Muscle layer of duodenum (tissue), 2 donors: ENCODE results near the gene SLC35F2.

Experiments used
- H3K27ac ChIP-seq: one replicate; pipeline ENCODE4 v1.7.0; 2013; ENCODE audit warnings: mild to moderate bottlenecking, low read length
- H3K27me3 ChIP-seq: one replicate; pipeline ENCODE4 v1.7.0; 2013; ENCODE audit warnings: low read depth, mild to moderate bottlenecking, control low read depth, low read length
- H3K36me3 ChIP-seq, 2 donors: one replicate each; pipeline ENCODE4 v1.7.0; 2013; ENCODE audit warnings: low read length in 2 of 2, control low read depth in 1 of 2, mild to moderate bottlenecking in 1 of 2; ENCODE audit not compliant: insufficient read depth in 2 of 2, control insufficient read depth in 1 of 2
- H3K4me1 ChIP-seq, 2 donors: one replicate each; pipeline ENCODE4 v1.7.0; 2013; ENCODE audit warnings: low read length in 2 of 2, mild to moderate bottlenecking in 2 of 2, control low read depth in 1 of 2, moderate library complexity in 1 of 2; ENCODE audit not compliant: insufficient read depth in 2 of 2, control insufficient read depth in 1 of 2
- H3K4me3 ChIP-seq, 2 donors: one replicate each; pipeline ENCODE4 v1.7.0; 2013; ENCODE audit warnings: low read length in 2 of 2, low read depth in 1 of 2, mild to moderate bottlenecking in 1 of 2
- H3K9me3 ChIP-seq, 2 donors: one replicate each; pipeline ENCODE4 v1.7.0; 2013; ENCODE audit warnings: low read length in 2 of 2, control low read depth in 1 of 2, mild to moderate bottlenecking in 1 of 2; ENCODE audit not compliant: control insufficient read depth in 1 of 2
- donor health status: healthy.

The SLC35F2 gene

GRCh38 chr11:107808521-107808920 lies 50.1 kb downstream of the SLC35F2 start:
- no peak overlapping the region for H3K4me3 ChIP-seq
- no peaks in the 10 kb centered on the region for H3K27me3 ChIP-seq
- no peaks in the 10 kb centered on the region for H3K4me1 ChIP-seq
- H3K36me3 ChIP-seq = no peaks in the 10 kb centered on the region
- H3K27ac ChIP-seq = no peak overlapping the region
- no peaks in the 10 kb centered on the region for H3K9me3 ChIP-seq

GRCh38 chr11:107804971-107805370 lies 53.6 kb downstream of the SLC35F2 start:
- Histone ChIP-seq H3K27ac (no peak overlapping the region), H3K27me3 (no peaks in the 10 kb centered on the region), H3K4me1 (no peaks in the 10 kb centered on the region), H3K4me3 (no peak overlapping the region), H3K9me3 (no peaks in the 10 kb centered on the region), H3K36me3 (no peaks in the 10 kb centered on the region)

- Histone ChIP-seq H3K27ac (no peak overlapping the region), H3K27me3 (no peaks in the 10 kb centered on the region), H3K4me1 (no peaks in the 10 kb centered on the region), H3K4me3 (no peak overlapping the region), H3K9me3 (no peaks in the 10 kb centered on the region), H3K36me3 (no peaks in the 10 kb centered on the region)
Measured at GRCh38 chr11:107804211-107804610, 54.4 kb downstream of the SLC35F2 start.

- Histone ChIP-seq H3K36me3 (no peaks in the 10 kb centered on the region), H3K27ac (no peak overlapping the region), H3K27me3 (no peaks in the 10 kb centered on the region), H3K4me1 (no peaks in the 10 kb centered on the region), H3K9me3 (no peaks in the 10 kb centered on the region), H3K4me3 (no peak overlapping the region)
Measured at GRCh38 chr11:107801641-107802040, 56.9 kb downstream of the SLC35F2 start.

- Histone ChIP-seq H3K4me3 (no peak overlapping the region), H3K4me1 (no peaks in the 10 kb centered on the region), H3K36me3 (no peaks in the 10 kb centered on the region), H3K9me3 (no peaks in the 10 kb centered on the region), H3K27ac (no peak overlapping the region), H3K27me3 (no peaks in the 10 kb centered on the region)
Measured at GRCh38 chr11:107799218-107799859, 59.2 kb downstream of the SLC35F2 start.

- Histone ChIP-seq H3K4me1 (no peaks in the 10 kb centered on the region), H3K36me3 (no peaks in the 10 kb centered on the region), H3K27me3 (no peaks in the 10 kb centered on the region), H3K9me3 (no peaks in the 10 kb centered on the region), H3K4me3 (no peak overlapping the region), H3K27ac (no peak overlapping the region)
Measured at GRCh38 chr11:107792049-107792443, 66.5 kb downstream of the SLC35F2 start.

GRCh38 chr11:107791343-107792048 lies 67.1 kb downstream of the SLC35F2 start:
- Histone ChIP-seq H3K27ac (no peak overlapping the region), H3K9me3 (no peaks in the 10 kb centered on the region), H3K36me3 (no peaks in the 10 kb centered on the region), H3K27me3 (no peaks in the 10 kb centered on the region), H3K4me1 (no peaks in the 10 kb centered on the region), H3K4me3 (no peak overlapping the region)

- Histone ChIP-seq H3K36me3 (no peaks in the 10 kb centered on the region), H3K27me3 (no peaks in the 10 kb centered on the region), H3K4me3 (no peak overlapping the region), H3K4me1 (no peaks in the 10 kb centered on the region), H3K9me3 (no peaks in the 10 kb centered on the region), H3K27ac (no peak overlapping the region)
Measured at GRCh38 chr11:107789767-107790166, 68.8 kb downstream of the SLC35F2 start.

GRCh38 chr11:107787733-107788132 lies 70.9 kb downstream of the SLC35F2 start:
- no peak overlapping the region for H3K27ac ChIP-seq
- H3K4me3 ChIP-seq = no peak overlapping the region
- no peaks in the 10 kb centered on the region for H3K4me1 ChIP-seq
- no peaks in the 10 kb centered on the region for H3K36me3 ChIP-seq
- H3K27me3 ChIP-seq = no peaks in the 10 kb centered on the region
- H3K9me3 ChIP-seq = no peaks in the 10 kb centered on the region

- no peak overlapping the region for H3K4me3 ChIP-seq
- H3K27me3 ChIP-seq = no peaks in the 10 kb centered on the region
- H3K36me3 ChIP-seq = no peaks in the 10 kb centered on the region
- no peak overlapping the region for H3K27ac ChIP-seq
- H3K9me3 ChIP-seq = no peaks in the 10 kb centered on the region
- H3K4me1 ChIP-seq = no peaks in the 10 kb centered on the region
Measured at GRCh38 chr11:107785401-107785800, 73.2 kb downstream of the SLC35F2 start.

GRCh38 chr11:107783121-107783520 lies 75.5 kb downstream of the SLC35F2 start:
- H3K27me3 ChIP-seq = no peaks in the 10 kb centered on the region
- H3K27ac ChIP-seq = no peak overlapping the region
- no peaks in the 10 kb centered on the region for H3K4me1 ChIP-seq
- no peaks in the 10 kb centered on the region for H3K9me3 ChIP-seq
- H3K36me3 ChIP-seq = no peaks in the 10 kb centered on the region
- H3K4me3 ChIP-seq = no peak overlapping the region

GRCh38 chr11:107780775-107781174 lies 77.8 kb downstream of the SLC35F2 start:
- no peaks in the 10 kb centered on the region for H3K36me3 ChIP-seq
- no peaks in the 10 kb centered on the region for H3K27me3 ChIP-seq
- no peak overlapping the region for H3K4me3 ChIP-seq
- no peaks in the 10 kb centered on the region for H3K9me3 ChIP-seq
- no peak overlapping the region for H3K27ac ChIP-seq
- no peaks in the 10 kb centered on the region for H3K4me1 ChIP-seq
